ENCODE measurements around the gene PTPN18.

PTPN18 gene

DNA sequence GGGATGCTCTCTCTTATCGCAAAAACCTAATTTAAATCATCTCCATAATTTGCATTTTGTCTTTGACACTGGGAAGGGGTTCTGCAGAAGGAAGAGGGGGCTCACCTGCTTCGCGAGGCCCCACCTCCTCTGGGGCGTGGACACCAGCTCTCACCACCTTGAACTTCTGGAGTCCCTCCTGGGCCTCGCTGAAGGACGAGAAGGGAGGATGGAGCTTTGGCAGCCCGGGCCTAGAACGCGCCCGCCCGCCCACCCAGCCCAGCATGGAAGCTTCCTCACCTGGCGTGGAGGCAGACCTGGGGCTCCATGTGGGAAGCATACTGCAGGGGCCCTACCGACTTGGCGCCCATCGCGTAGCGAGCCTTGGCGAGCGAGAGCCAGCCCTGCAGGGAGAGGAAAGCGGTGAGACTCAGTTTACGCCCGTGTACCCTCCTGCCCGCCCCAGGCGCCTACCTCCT is 14.3 kb upstream of the PTPN18 start:
- peak; percentile 53 for DNase-seq

GRCh38 chr2:130342020-130342532 is 13.8 kb upstream of the PTPN18 start:
- peak; percentile 94 for DNase-seq

DNA sequence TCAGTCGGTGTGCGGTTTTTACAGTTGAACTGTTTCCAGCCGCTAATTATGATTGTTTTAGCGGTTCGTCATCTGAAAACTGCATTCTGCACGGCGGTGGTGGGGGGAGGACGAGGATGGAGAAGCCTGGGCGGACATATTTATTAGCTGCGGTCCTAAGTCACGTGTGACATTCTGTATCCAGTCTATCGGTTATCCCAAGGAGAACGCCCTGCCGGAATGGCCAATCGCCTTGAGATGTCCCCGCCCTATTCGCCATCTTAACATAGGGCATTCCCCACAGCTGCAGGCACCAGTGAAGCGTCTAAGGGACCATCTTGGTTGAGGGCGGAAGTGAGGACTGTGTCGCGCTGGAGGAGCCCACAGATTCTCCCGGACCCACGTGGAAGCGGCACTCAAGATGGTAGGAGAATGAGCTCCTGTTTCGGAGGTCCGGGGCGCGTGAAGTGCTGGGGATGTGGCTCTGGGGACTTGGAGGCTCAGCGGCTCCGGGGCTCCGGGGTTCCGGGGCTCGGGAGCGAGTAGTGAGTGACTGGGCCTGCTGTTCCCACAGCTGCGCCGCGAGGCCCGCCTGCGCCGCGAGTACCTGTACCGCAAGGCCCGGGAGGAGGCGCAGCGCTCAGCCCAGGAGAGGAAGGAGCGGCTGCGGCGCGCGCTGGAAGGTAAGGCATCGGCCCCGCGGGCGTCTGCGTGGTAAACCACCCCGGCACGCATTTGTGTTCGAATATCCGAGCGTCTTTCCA is 13.2 kb upstream of the PTPN18 start, which contains the start of gene IMP4:
Gene IMP4 (plus strand): TSS at position 365 of the 743 bp plus-strand sequence. CDS start 36 bp downstream, at position 401.
- peak; percentile 99 for DNase-seq

DNA sequence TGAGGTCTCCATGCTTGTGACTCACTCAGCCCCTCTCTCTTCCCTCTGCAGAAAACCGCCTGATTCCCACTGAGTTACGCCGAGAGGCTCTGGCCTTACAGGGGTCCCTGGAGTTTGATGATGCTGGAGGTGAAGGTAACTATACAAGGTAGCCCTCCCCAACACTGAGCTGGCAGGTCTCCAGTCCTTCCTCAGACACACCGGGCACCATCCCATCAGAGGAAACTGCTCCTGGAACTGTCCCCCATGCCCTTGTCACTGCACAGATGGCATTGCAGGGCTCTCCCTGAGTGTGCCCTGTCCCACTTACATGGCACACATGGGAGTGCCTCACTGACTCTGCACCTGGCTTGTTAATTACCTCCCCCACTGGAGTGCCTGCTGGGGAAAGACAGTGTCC is 11.3 kb upstream of the PTPN18 start:
- DNase-seq, result no peak

DNA sequence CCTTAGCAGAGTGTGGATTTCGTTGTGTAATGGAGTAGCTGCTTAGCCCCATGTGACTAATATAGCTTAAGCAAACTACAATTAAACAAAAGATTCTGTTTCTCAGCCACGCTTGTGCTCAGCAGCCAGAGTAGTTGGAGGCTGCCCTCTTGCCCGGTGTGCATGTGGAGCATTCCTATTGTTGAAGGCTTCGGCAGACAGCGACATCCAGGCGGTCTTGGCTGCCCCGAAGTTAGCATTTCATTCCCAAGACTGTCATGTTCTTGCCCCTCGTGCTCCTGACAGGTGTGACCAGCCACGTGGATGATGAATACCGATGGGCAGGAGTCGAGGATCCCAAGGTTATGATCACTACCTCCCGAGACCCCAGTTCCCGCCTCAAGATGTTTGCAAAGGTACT is 10.8 kb upstream of the PTPN18 start:
- no peak for DNase-seq

DNA sequence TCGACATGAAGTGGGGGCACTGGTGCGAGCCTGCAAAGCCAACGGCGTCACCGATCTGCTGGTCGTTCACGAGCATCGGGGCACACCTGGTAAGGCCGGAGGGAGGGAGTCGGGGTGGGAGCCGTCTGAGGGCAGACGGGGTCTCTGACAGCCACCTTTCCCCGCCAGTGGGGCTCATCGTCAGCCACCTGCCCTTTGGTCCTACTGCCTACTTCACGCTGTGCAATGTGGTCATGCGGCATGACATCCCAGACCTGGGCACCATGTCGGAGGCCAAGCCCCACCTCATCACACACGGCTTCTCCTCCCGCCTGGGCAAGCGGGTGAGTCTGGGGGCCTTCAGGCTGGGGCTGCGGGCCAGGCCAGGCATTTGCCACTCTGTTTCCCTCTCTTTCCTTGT is 10.2 kb upstream of the PTPN18 start:
- DNase-seq, result no peak

DNA sequence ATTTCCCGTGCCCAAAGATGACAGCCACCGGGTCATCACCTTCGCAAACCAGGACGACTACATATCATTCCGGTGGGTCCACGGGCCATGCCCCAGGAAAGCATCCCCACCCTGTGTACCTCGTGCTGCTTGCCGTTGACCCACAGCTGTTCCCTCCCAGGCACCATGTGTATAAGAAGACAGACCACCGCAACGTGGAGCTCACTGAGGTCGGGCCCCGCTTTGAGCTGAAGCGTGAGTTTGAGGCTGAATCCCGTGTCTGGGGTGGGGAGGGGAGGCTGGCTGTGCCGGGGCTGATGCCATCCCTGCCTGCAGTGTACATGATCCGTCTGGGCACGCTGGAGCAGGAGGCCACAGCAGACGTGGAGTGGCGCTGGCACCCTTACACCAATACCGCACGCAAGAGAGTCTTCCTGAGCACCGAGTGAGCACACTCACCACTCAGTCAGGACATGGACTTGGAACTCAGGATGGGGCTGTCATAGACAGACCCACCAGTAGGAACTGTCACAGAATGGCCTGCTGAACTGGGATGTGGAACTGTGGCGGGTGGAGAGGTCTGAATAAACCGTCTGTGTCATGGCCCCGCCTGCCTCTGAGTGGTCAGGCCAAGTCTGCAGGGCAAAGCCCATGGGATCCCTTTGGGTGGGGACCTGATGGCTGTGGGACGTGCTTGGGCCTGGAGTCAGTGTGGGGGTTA is 9.7 kb upstream of the PTPN18 start:
- no peak for DNase-seq

DNA sequence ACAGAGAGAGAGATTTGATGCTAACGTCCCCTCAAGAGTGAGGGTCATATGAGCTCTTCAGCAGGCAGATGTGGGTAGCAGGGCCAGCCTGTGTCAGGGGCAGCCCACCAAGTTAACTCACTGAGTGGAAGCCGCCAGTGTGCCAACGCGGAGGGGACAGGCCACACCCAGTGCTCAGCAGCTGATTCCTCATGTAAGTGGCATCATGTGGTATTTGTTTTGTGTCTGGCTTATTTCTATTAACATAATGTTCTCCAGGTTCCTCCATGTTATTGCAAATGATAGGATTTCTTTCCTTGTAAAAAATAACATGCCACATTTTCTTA is 9.2 kb upstream of the PTPN18 start:
- no peak for DNase-seq

- DNase-seq, result no peak
These were observed 8.5 kb upstream of the PTPN18 start for GRCh38 chr2:130347220-130347925.

DNA sequence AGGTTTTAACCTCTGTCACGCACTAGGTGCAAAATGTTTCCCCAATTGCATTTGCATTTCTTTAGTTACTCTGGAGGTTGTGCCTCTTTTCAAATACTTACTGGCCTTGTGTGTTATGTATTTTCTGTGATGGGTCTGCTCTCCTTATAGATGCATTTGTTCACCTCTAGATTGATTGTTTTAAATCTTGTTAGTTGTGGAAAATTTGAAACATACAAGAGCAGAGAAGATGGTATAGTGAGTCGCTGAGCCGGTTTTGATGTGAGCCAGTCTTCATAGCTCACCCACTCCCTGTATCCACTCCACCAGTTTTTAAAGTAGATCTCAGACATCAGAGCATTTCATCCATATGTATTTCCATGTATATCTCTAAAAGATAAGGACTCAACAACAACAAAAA is 6.7 kb upstream of the PTPN18 start:
- no peak for DNase-seq

DNA sequence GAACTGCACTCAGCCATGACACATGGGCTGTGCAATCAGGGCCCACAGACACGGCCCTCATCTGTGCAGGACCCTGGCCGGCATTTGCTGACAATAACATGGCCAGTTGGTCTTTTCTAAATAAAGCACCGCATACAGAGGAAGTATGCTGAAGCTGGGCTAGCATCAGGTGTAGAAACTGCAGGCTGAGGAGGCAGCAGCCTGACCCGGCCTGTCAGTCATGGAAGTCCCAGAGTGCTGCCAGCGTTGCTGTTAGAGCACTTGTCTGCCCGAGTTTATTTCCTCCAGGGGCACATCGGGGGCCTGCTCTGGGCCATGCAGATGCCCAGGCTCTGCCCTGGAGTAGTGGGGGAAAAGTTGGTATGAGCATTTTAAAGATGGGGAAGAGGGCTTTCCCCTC is 4.1 kb upstream of the PTPN18 start:
- DNase-seq, result no peak

- no peak for DNase-seq
These were observed 3.6 kb upstream of the PTPN18 start for GRCh38 chr2:130352237-130352636.

DNA sequence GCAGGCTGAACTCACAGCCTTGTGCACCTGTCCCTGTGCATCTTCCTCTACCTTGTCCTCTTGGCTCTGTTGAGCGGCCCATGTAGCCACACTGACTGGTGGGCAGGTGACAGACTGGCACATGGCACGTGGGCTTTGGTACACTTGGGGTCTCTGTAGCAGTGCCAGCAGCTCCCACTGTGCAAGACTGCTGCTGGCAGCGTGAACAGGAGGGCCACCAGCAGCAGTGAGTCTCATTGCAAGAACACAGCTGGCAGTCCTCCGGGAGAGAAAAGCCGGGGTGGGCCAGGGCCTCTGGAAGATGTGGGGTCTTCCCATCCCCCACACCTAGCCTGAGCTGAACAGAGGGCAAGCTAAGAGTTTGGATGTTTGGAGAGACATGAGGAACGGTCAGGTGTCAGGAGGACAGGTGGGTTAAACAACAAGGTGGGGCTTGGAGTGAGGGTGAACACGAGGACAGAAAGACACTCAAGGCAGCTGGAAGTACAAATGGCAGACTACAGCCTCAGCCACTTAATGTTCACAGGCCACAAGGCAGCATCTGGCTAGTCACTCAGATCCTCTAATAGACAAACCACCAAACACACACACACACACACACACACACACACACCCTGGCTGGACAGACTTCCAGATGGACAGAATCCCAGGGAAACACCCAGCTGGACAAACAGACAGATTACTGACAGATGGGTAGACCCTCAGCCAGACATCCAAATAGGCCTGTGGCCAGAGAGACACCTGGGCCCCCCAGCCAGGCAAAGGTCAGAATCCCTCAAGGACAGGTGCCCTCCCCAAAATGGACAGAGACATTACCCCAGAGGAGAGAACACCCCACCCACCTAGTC is 2.3 kb upstream of the PTPN18 start:
- no peak for DNase-seq

- DNase-seq, result no peak
These were observed 1.8 kb upstream of the PTPN18 start for GRCh38 chr2:130354139-130354428.

DNA sequence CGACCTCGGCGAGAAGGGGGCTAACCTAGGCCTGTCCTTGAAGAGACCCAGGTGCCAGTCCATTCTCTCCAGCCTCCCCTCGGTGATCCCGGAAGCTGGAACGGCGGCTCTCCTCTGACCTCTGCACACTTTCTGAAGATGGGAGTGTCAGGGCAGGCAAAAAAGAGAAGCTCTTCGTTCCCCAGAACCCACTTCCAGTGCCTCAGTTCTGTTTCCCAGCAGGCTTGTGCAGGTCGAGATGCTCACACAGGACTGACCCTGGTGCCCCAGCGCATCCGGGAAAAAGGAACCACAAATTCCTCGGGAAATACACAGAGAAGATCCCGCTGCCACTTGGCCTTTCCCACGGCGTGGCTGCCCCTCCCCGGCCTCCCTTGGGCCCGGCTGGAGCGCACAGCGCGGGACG is 681 bp upstream of the PTPN18 start:
- no peak for DNase-seq

GRCh38 chr2:130357864-130358263 is 2.0 kb downstream of the PTPN18 start:
- DNase-seq, result no peak

GRCh38 chr2:130358420-130359350 is 2.8 kb downstream of the PTPN18 start:
- DNase-seq, result no peak

GRCh38 chr2:130359466-130359865 is 3.6 kb downstream of the PTPN18 start:
- no peak for DNase-seq

- no peak for DNase-seq
These were observed 7.6 kb downstream of the PTPN18 start for GRCh38 chr2:130363479-130363878.

DNA sequence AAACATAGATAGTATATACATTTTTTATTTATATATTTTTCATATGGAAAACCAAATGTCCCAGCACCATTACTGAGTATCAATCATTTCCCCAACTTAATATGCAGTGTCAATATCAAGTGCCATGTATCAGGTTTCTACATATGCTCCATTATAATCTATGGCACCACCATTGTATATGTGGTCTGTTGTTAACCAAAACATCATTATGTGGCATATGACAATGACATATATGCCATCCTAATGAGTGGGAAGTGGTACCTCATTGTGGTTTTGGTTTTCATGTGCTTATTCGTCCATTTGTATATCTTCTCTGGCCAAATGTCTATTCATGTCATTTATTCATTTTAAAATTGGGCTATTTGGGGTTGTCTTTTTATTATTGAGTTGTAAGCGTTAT is 9.2 kb downstream of the PTPN18 start:
- no peak for DNase-seq

DNA sequence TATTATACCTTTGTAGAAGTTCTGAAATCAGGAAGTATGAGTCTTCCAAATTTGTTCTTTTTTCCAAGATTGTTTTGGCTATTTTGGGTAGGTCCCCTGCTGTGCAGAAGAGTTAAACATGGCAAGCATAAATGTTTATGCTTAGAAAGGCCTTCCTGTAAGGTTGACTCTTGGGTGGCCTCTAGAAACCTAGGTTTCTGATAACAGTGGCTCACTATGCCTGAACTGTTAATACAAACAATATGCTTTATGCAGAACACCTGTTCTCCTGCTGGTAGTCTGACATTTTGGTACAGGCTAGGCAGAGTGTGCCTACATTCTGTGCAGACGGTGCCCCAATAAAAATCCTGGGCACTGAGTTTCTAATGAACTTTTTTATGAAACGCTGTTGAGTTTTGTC is 10.1 kb downstream of the PTPN18 start:
- no peak for DNase-seq

- DNase-seq, result no peak
These were observed 10.9 kb downstream of the PTPN18 start for GRCh38 chr2:130366720-130367119.

Data from RPMI8226 (cell line).